Measurements from ENCODE around the gene TBC1D2B. TPM values are rescaled to one million over a fixed set of nuclear protein-coding genes. Genes with fewer than 3 reads are reported as not detected.

TBC1D2B gene
- total and polyA plus RNA-seq, 2 donors from 2014 or later: 8.5 to 41.6 TPM

- H3K27ac ChIP-seq (ENCODE audit: low read depth in 2 of 2, low read length in 2 of 2): no peak overlapping the region
- FAIRE-seq (no peak), DNase-seq (no peak)
- H3K9me3 ChIP-seq (ENCODE audit: control insufficient read depth in 2 of 3, insufficient read depth in 1 of 3, low read length in 3 of 3): no peaks in the 10 kb centered on the region
- no peaks in the 10 kb centered on the region for H3K36me3 ChIP-seq (ENCODE audit: control insufficient read depth in 2 of 3, insufficient read depth in 3 of 3, low read length in 3 of 3)
- H3K4me3 ChIP-seq (ENCODE audit: low read length in 3 of 3): no peak overlapping the region
- no peak overlapping the region for H3K9ac ChIP-seq (ENCODE audit: low read length in 3 of 3)
- H3K4me1 ChIP-seq (ENCODE audit: control insufficient read depth in 2 of 3, insufficient read depth in 2 of 3, low read depth in 1 of 3, low read length in 3 of 3): peaks cover 0 to 7% (median 0%) of the 10 kb centered on the region in 3 donors
- TF ChIP-seq, protein P1, sequence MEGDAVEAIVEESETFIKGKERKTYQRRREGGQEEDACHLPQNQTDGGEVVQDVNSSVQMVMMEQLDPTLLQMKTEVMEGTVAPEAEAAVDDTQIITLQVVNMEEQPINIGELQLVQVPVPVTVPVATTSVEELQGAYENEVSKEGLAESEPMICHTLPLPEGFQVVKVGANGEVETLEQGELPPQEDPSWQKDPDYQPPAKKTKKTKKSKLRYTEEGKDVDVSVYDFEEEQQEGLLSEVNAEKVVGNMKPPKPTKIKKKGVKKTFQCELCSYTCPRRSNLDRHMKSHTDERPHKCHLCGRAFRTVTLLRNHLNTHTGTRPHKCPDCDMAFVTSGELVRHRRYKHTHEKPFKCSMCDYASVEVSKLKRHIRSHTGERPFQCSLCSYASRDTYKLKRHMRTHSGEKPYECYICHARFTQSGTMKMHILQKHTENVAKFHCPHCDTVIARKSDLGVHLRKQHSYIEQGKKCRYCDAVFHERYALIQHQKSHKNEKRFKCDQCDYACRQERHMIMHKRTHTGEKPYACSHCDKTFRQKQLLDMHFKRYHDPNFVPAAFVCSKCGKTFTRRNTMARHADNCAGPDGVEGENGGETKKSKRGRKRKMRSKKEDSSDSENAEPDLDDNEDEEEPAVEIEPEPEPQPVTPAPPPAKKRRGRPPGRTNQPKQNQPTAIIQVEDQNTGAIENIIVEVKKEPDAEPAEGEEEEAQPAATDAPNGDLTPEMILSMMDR (IDR thresholded peaks at IDR 0.05; ENCODE audit: borderline replicate concordance, extremely low read depth, insufficient read depth): no peak
- H3K27me3 ChIP-seq (ENCODE audit: control insufficient read depth, insufficient read depth, low read length): no peaks in the 10 kb centered on the region
- intact Hi-C loops (cut with DNase I): no loop called here
These were observed 24.1 kb upstream of the TBC1D2B start for GRCh38 chr15:78101423-78102105.

DNA sequence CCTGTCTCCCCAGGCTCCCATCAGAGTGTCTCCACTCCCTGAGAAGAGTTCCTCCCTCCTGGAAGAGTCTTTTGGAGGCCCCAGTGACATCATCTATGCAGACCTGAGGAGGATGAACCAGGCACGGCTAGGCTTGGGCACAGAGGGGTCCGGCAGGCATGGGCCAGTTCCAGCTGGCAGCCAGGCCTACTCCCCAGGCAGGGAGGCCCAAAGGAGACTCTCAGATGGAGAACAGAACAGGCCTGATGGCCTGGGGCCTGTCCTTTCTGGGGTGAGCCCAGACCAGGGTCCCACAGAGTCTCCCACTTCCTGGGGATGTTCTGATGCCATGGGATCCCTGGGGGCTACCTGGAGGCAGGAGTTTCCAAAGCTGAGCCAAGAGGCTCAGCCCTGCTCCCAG is 23.4 kb upstream of the TBC1D2B start:
- TF ChIP-seq, protein P1 (IDR thresholded peaks at IDR 0.05; ENCODE audit: borderline replicate concordance, extremely low read depth, insufficient read depth): no peak
- H3K4me3 ChIP-seq (ENCODE audit: low read length in 3 of 3): no peak overlapping the region
- H3K4me1 ChIP-seq (ENCODE audit: control insufficient read depth in 2 of 3, insufficient read depth in 2 of 3, low read depth in 1 of 3, low read length in 3 of 3): peaks cover 0 to 7% (median 0%) of the 10 kb centered on the region in 3 donors
- no peak overlapping the region for H3K9ac ChIP-seq (ENCODE audit: low read length in 3 of 3)
- no peaks in the 10 kb centered on the region for H3K36me3 ChIP-seq (ENCODE audit: control insufficient read depth in 2 of 3, insufficient read depth in 3 of 3, low read length in 3 of 3)
- intact Hi-C loops (cut with DNase I): no loop called here
- no peak for DNase-seq
- no peaks in the 10 kb centered on the region for H3K9me3 ChIP-seq (ENCODE audit: control insufficient read depth in 2 of 3, insufficient read depth in 1 of 3, low read length in 3 of 3)
- no peak overlapping the region for H3K27ac ChIP-seq (ENCODE audit: low read depth in 2 of 2, low read length in 2 of 2)
- H3K27me3 ChIP-seq (ENCODE audit: control insufficient read depth, insufficient read depth, low read length): no peaks in the 10 kb centered on the region
- FAIRE-seq: no peak

- Histone ChIP-seq H3K9me3 (ENCODE audit: control insufficient read depth in 2 of 3, insufficient read depth in 1 of 3, low read length in 3 of 3) (no peaks in the 10 kb centered on the region), H3K27ac (ENCODE audit: low read depth in 2 of 2, low read length in 2 of 2) (no peak overlapping the region), H3K4me3 (ENCODE audit: low read length in 3 of 3) (no peak overlapping the region), H3K4me1 (ENCODE audit: control insufficient read depth in 2 of 3, insufficient read depth in 2 of 3, low read depth in 1 of 3, low read length in 3 of 3) (peaks cover 0 to 6% (median 0%) of the 10 kb centered on the region in 3 donors), H3K27me3 (ENCODE audit: control insufficient read depth, insufficient read depth, low read length) (no peaks in the 10 kb centered on the region), H3K9ac (ENCODE audit: low read length in 3 of 3) (no peak overlapping the region), H3K36me3 (ENCODE audit: control insufficient read depth in 2 of 3, insufficient read depth in 3 of 3, low read length in 3 of 3) (no peaks in the 10 kb centered on the region)
- intact Hi-C loops (cut with DNase I): no loop called here
- DNase-seq (peak in 1 of 5 donors; percentile 23), FAIRE-seq (no peak)
- TF ChIP-seq, protein P1 (IDR thresholded peaks at IDR 0.05; ENCODE audit: borderline replicate concordance, extremely low read depth, insufficient read depth): no peak
These were observed 20.7 kb upstream of the TBC1D2B start for GRCh38 chr15:78098131-78098755.
